Gastrocnemius medialis (tissue), 4 donors: Measurements from ENCODE around the gene NAT9. TPM values are rescaled to one million over a fixed set of nuclear protein-coding genes. Genes with fewer than 3 reads are reported as not detected.

Source experiments
- ATAC-seq, 2 donors: fragments of 150-250 bp; one replicate each; pipeline ENCODE4 v1.9.1; 2016
- DNase-seq, 2 donors: peaks; one replicate each; pipeline ENCODE4 v3.0.0-alpha.2; 2019
- H3K27ac ChIP-seq, 4 donors: fragments of 200-600 bp; sonication (generic); 1 replicate in 1 of 4; 2 replicates in 3 of 4; pipeline ENCODE4 v1.5.1; 2016 to 2018; ENCODE audit warnings: mild to moderate bottlenecking in 2 of 4, moderate library complexity in 1 of 4
- H3K27me3 ChIP-seq, 3 donors: fragments of 200-600 bp; sonication (generic) in 2 of 3; 1 replicate in 1 of 3; 2 replicates in 2 of 3; pipeline versions ENCODE4 v1.5.1 to v1.6.0; 2016 to 2019; ENCODE audit warnings: mild to moderate bottlenecking in 1 of 3, moderate library complexity in 1 of 3
- H3K36me3 ChIP-seq, 2 donors: fragments of 200-600 bp; sonication (generic) in 1 of 2; one replicate each; pipeline ENCODE4 v1.5.1; 2017 to 2018
- H3K4me1 ChIP-seq, 2 donors: fragments of 200-600 bp; sonication (generic) in 1 of 2; one replicate each; pipeline ENCODE4 v1.5.1; 2016 to 2017; ENCODE audit warnings: mild to moderate bottlenecking in 2 of 2
- H3K4me3 ChIP-seq, 4 donors: fragments of 200-600 bp; sonication (generic) in 3 of 4; 1 replicate in 1 of 4; 2 replicates in 3 of 4; pipeline ENCODE4 v1.5.1; 2016 to 2019; ENCODE audit warnings: mild to moderate bottlenecking in 2 of 4
- H3K9me3 ChIP-seq, 3 donors: fragments of 200-600 bp; sonication (generic) in 2 of 3; 1 replicate in 1 of 3; 2 replicates in 2 of 3; pipeline ENCODE4 v1.5.1; 2016 to 2019
- POLR2A ChIP-seq, 2 donors: fragments of 450-650 bp; IDR thresholded peaks; one replicate each; pipeline ENCODE4 v1.6.1; 2017; ENCODE audit warnings: antibody characterized with exemption in 2 of 2, mild to moderate bottlenecking in 2 of 2, moderate library complexity in 2 of 2
- in situ Hi-C, 4 donors: fragments of 200-750 bp; cut with MboI; loops; one replicate each; pipeline versions ENCODE4 v1.15.0 to v1.8.0; 2017; ENCODE audit warnings: low sequenced_read_pairs in 4 of 4
- intact Hi-C: fragments of 100-400 bp; cut with DNase I; formaldehyde crosslinking; loops from one replicate; pipeline ENCODE4 v1.15.1; 2023; ENCODE audit warnings: low total_unique reads
- total RNA-seq, 4 donors: library from RNA; depleted of rRNA; stranded (reverse); fragments of >200 nt; gene quantifications; one replicate each; pipeline versions ENCODE4 v1.1.0 to v1.2.3, GENCODE V29; 2016
- TF ChIP-seq, protein P1 (sequence below), 5 experiments: fragments of 450-650 bp in 3 of 5; fragments of 200-600 bp in 2 of 5; sonication (generic) in 2 of 5; IDR thresholded peaks in 4 of 5; conservative IDR thresholded peaks in 1 of 5; 1 replicate in 4 of 5; 2 replicates in 1 of 5; pipeline ENCODE4 v1.5.1; 2016 to 2019; ENCODE audit warnings: antibody characterized with exemption in 5 of 5, mild to moderate bottlenecking in 3 of 5, moderate library complexity in 3 of 5

NAT9 gene
- total RNA-seq, 4 donors from 2014 or later = 7.7 to 27.4 (median 14.5) TPM

DNA sequence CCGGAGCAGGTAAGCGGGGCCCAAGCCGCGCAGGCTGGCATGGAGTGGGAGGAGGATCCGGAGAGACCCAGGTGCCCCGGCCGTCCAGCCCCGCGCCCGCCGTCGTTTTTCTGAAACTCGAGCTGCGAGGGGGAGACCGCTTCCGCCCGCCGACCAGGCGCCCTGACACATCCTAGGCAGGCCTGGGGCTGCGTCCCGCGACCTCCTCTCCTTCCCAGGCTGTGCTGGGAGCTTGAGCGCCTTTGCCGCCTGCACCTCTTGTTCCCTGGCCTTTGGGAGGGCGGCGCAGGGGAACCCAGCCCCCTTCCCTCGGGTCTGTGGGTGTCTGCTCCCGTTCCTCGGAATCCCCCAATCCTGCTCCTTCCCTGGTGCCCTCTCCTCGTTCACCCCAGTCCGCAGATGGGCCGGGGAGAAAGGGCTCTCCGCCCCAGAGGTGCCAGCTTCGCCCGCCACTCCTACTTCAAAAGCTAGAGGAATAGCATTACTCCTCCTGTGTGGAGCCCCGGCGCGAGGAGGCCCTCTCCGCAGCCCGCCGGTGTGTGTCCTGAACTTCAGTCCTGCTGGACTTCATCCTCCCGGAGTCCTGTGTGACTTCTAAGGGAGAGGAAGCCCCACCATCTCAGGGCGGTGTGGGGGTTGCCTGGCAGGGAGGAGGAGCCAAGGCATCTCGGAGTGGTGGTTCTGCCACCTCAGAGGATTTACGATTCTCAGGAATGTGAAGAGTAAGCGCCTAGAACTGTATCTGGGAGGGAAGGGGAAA is 26.7 kb downstream of the NAT9 start:
- intact Hi-C loops = loop anchor here (10.0 kb wide), 2 partner anchors 185 to 205 kb away; partner anchors contain the start of gene CD300H
- Histone ChIP-seq H3K4me3 (peak overlapping the region; percentile 74 to 99 (median 80)), H3K4me1 (peaks cover 11 to 14% of the 10 kb centered on the region in 2 donors), H3K9me3 (no peaks in the 10 kb centered on the region), H3K36me3 (no peaks in the 10 kb centered on the region), H3K27me3 (peaks cover 0 to 4% (median 0%) of the 10 kb centered on the region in 3 donors), H3K27ac (peak overlapping the region in 3 of 4 donors; percentile 71 to 83 (median 75))
- ATAC-seq (no peak), DNase-seq (no peak)
- TF ChIP-seq, protein P1, sequence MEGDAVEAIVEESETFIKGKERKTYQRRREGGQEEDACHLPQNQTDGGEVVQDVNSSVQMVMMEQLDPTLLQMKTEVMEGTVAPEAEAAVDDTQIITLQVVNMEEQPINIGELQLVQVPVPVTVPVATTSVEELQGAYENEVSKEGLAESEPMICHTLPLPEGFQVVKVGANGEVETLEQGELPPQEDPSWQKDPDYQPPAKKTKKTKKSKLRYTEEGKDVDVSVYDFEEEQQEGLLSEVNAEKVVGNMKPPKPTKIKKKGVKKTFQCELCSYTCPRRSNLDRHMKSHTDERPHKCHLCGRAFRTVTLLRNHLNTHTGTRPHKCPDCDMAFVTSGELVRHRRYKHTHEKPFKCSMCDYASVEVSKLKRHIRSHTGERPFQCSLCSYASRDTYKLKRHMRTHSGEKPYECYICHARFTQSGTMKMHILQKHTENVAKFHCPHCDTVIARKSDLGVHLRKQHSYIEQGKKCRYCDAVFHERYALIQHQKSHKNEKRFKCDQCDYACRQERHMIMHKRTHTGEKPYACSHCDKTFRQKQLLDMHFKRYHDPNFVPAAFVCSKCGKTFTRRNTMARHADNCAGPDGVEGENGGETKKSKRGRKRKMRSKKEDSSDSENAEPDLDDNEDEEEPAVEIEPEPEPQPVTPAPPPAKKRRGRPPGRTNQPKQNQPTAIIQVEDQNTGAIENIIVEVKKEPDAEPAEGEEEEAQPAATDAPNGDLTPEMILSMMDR (IDR thresholded peaks at IDR 0.05 in 4 of 5, conservative IDR thresholded peaks at IDR 0.05 in 1 of 5) = no peak
- TF ChIP-seq POLR2A (IDR thresholded peaks at IDR 0.05) = no peak
- in situ Hi-C loops = loop anchor here in 3 of 4 donors (5.0 to 10.0 kb wide), 2 partner anchors 115 to 123 kb away; partner anchors contain the start of gene FDXR (in 1 of the 3)

DNA sequence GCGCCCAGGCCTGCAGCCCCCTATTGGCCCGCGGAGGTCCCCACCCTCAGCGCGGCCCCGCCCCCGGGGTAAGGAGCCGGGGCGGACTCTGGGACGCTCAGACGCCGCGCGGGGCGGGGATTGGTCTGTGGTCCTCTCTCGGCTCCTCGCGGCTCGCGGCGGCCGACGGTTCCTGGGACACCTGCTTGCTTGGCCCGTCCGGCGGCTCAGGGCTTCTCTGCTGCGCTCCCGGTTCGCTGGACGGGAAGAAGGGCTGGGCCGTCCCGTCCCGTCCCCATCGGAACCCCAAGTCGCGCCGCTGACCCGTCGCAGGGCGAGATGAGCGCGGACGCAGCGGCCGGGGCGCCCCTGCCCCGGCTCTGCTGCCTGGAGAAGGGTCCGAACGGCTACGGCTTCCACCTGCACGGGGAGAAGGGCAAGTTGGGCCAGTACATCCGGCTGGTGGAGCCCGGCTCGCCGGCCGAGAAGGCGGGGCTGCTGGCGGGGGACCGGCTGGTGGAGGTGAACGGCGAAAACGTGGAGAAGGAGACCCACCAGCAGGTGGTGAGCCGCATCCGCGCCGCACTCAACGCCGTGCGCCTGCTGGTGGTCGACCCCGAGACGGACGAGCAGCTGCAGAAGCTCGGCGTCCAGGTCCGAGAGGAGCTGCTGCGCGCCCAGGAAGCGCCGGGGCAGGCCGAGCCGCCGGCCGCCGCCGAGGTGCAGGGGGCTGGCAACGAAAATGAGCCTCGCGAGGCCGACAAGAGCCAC is 27.4 kb downstream of the NAT9 start, which contains the start of gene NHERF1:
NHERF1 (plus strand) TSS at position 100 of the 750 bp plus-strand sequence; CDS start at position 319, 219 bp downstream.
- in situ Hi-C loops = loop anchor here in 3 of 4 donors (5.0 to 10.0 kb wide), 2 partner anchors 116 to 124 kb away; partner anchors contain the start of gene FDXR (in 1 of the 3)
- H3K4me3 ChIP-seq = peak within 1 kb of the TSS; percentile 74 to 99 (median 80)
- H3K36me3 ChIP-seq = no peaks in the 10 kb centered on the region
- peak; percentile 89 to 92 for DNase-seq
- H3K27ac ChIP-seq = peak within 1 kb of the TSS; percentile 74 to 83 (median 77)
- peaks cover 0 to 4% (median 0%) of the 10 kb centered on the region in 3 donors for H3K27me3 ChIP-seq
- intact Hi-C loops = loop anchor here (1.0 to 10.0 kb wide), 3 partner anchors 28 to 206 kb away; partner anchors contain the start of gene NAT9
- H3K4me1 ChIP-seq = peaks cover 11 to 14% of the 10 kb centered on the region in 2 donors
- H3K9me3 ChIP-seq = no peaks in the 10 kb centered on the region
- peak; percentile 9 to 85 for ATAC-seq
- TF ChIP-seq POLR2A (IDR thresholded peaks at IDR 0.05) = peak; percentile 95 to 98
- TF ChIP-seq, protein P1 (IDR thresholded peaks at IDR 0.05 in 4 of 5, conservative IDR thresholded peaks at IDR 0.05 in 1 of 5) = peak in 1 of 5 experiments; percentile 5

DNA sequence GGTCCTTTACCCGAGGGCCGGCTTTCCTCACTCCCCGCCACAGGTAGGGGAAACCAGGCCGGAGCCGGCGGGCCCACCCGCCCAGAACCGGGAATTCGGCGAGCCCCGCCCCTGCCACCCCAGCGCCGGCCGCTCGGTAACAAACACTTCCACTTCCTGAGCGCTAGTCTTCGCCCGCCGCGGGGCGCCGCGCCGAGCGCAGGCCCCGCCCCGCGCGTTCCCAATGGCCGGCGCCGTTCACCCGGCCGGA is 27.9 kb downstream of the NAT9 start:
- peak overlapping the region; percentile 58 to 82 (median 72) for H3K4me3 ChIP-seq
- H3K4me1 ChIP-seq = peaks cover 11 to 14% of the 10 kb centered on the region in 2 donors
- H3K27ac ChIP-seq = peak overlapping the region; percentile 60 to 79 (median 72)
- H3K9me3 ChIP-seq = no peaks in the 10 kb centered on the region
- TF ChIP-seq POLR2A (IDR thresholded peaks at IDR 0.05) = no peak
- TF ChIP-seq, protein P1 (IDR thresholded peaks at IDR 0.05 in 4 of 5, conservative IDR thresholded peaks at IDR 0.05 in 1 of 5) = peak in 2 of 5 experiments; percentile 30 to 43
- no peaks in the 10 kb centered on the region for H3K36me3 ChIP-seq
- in situ Hi-C loops (loop anchor here in 3 of 4 donors (5.0 to 10.0 kb wide), 2 partner anchors 117 to 124 kb away; partner anchors contain the start of gene FDXR (in 1 of the 3)), intact Hi-C loops (loop anchor here (1.0 to 10.0 kb wide), 3 partner anchors 28 to 207 kb away; partner anchors contain the start of gene NAT9)
- no peak for DNase-seq
- H3K27me3 ChIP-seq = peaks cover 0 to 4% (median 0%) of the 10 kb centered on the region in 3 donors
- ATAC-seq = peak in 1 of 2 donors; percentile 83

DNA sequence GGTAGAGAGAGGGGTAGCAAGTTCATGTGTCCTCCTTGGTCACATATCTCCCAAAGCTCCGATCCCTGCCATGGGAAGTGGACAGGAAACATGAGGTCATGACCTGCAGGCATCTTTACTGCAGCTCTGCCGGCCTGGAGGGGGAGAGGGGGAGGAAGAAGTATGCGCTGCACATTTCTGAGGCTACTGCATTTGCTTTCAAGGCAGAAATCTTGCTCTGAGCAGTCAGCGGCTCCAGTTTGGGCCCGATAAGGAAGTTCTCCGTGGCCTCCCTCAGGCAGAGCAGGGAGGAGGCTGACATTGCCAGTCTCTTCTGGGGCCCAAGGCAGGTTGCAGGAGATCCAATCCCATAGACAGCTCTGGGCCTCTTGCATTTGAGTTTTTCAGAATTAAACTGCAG is 29.2 kb downstream of the NAT9 start:
- H3K36me3 ChIP-seq = no peaks in the 10 kb centered on the region
- TF ChIP-seq, protein P1 (IDR thresholded peaks at IDR 0.05 in 4 of 5, conservative IDR thresholded peaks at IDR 0.05 in 1 of 5) = no peak
- TF ChIP-seq POLR2A (IDR thresholded peaks at IDR 0.05) = no peak
- no peak overlapping the region for H3K4me3 ChIP-seq
- intact Hi-C loops (loop anchor here (10.0 kb wide), 1 partner anchor 208 kb away; no protein-coding TSS in a partner anchor), in situ Hi-C loops (loop anchor here in 3 of 4 donors (5.0 to 10.0 kb wide), 2 partner anchors 118 to 125 kb away; partner anchors contain the start of gene FDXR (in 1 of the 3))
- H3K27me3 ChIP-seq = peaks cover 0 to 4% (median 3%) of the 10 kb centered on the region in 3 donors
- H3K4me1 ChIP-seq = peaks cover 11 to 14% of the 10 kb centered on the region in 2 donors
- no peak for DNase-seq
- no peaks in the 10 kb centered on the region for H3K9me3 ChIP-seq
- H3K27ac ChIP-seq = peak overlapping the region in 1 of 4 donors; percentile 79
- no peak for ATAC-seq
